ENCODE data around the gene RAMP1.

Gene RAMP1

GRCh38 chr2:237896507-237896892 lies 37.1 kb downstream of the RAMP1 start:
- no peak for DNase-seq

DNA sequence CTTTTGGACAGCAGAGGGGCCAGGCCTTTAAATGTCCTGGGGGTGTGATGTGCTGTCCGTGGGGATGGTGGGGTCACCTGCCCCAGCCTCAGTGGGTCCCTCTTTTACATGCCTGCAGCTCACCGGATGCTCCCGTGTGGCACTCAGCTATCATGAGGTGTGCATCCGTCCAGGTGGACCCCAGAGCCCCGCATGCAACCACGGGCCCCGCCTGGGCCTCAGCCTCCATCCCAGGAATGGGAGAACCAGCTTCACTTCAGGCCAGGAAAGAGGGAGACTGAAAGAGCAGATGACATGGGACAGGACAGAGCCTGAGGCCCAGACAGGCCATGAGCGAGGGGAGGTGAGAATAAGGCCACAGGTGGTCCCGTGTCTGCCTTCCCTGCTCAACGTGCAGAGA lies 37.5 kb downstream of the RAMP1 start:
- DNase-seq: no peak

DNA sequence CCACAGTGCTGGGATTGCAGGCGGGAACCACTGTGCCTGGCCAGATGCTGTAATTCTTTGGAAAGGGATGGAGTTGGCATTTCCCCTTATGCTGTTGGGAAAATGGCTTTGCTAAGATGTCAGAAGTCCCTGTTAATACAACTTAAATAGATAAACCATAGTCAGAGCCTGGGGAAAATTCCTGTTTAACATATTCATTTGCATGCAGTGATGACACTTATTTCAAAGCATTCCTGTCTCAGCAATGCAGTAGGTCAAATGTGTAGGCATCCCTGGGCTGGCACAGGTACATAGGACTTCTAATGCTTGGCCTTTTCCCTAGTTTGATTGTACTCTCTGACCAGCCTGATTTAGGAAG lies 38.6 kb downstream of the RAMP1 start:
- no peak for DNase-seq

DNA sequence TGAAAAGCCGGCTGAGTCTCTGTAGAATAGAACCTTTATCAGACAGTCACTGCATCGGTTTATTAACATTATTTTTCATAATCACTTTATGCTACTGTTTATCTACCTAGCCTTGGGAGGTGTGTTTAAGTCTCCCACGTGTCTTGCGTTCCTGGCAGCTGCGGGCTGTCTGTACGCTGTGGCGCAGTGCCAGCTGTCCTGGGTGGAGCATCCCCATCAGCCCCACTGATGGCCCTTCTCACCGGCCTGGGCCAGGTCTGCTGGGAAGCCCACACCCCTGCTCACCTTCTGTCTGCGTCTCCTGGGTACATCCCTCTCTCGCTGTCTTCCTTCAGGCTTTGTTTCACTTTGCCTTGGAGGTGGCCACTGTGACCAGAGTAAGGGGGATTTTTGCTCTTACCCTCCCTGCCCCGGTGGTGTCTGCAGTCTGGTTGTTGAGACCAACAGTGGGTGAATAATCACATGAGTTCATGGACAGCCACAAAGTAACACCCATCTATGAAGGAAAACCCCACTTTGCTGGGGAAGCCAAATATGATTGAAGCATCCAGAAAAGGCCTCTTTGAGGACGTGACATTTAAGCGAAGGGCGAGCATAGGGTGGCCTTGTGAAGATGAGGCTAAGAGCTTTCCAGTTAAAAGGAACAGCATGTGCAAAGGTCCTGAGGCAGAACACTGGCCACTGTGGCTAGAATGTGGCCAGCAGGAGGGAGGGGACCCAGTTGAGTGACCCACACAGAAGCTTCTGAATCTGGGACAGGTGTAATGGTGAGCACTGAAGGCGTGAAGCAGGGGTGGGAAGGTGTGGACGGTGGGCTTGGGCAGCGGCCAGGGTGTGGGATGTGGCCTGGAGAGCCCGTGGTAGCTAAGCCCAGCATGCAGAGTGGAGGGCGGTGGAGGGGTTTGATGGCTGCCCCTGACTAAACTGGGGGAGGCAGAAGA lies 41.7 kb downstream of the RAMP1 start:
- no peak for DNase-seq

DNA sequence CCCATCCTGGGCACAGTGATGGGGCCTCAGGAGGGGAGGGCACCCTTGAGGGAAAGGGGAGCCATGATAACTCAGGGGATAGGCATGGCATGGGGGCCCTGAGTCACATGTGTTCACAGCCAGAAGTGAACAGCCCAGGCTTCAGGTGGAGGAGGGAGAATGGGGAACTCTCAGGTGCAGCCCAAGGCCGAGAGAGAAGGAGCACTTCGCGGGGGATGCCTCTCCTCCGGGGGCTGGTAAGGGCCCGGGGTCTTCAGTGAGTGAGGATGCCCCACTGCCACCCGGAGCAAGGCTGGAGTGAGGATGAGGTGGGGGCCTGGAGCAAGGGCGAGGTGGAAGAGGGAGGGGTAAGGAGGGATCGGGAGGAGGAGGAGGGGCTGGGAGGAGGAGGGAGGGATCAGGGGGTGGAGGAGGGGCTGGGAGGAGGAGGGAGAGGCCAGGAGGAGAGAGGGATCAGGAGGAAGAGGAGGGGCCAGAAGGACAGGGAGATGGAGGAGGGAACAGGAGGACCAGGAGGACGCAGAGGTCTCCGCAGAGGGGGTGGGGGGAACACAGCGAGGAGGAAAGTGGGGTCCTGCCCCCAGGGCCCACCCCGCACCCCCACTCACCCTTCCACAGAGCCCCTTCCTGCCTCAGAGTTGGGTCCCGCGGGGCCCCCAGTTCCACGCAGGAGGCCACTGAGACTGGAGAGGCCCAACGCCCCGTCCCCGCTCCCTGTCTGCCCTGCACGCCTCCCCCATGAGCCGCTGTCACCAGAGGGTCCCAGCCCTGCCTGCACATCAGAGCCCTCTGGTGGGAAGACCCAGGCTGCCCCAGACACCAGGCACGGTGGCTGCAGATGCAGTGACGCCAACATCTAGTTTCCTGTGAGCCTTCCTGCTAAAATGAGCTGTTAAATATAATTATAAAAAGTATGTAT lies 42.8 kb downstream of the RAMP1 start:
- no peak for DNase-seq

- no peak for DNase-seq
Measured at GRCh38 chr2:237904831-237905599, 45.6 kb downstream of the RAMP1 start.

DNA sequence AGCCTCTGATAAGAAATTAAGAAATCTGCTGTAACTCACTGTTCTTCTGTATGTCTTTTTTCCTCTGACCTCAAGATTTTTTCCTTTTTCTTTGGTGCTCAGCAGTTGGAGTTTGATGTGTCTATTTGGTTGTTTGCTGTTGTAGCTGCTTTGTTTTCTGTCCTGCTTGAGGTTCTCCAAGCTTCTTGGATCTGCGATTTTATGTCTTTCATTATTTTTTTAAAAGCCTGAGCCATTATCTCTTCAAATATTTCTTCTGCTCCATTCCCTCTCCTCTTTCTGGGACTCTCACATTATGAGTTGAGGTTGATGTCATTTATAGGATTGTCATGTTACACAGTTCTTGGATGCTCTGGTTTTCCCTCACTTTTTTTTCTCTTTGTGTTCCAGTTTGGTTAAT lies 47.7 kb downstream of the RAMP1 start:
- no peak for DNase-seq

DNA sequence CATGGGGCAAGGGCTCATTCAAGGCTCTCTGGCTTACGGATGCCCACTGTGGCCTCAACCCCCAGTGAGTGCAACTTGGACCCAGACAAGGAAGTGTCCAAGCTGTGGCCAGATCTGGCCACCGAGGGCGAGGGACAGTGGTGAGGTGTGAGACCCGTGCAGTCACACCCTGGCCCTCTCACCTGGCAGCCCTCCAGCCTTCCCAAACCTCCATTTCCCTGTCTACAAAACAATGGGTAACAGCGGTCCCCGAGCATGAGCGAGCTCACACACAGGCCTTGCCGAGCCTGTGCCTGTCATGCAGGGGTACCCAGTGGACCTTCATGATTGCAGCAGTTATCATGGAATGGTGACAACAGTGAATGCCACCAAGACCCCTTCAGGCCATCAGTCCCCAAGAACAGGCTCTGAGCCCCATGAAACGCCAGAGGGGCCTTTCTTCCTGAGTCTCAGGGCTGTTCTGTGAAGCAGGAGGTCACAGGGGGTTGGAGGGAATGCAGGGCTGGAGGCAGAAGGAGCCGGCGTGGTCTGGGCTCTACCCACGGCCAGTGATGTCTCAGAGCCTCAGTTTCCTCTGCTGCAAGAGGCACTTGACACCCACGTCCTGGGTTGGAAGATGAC lies 49.8 kb downstream of the RAMP1 start:
- no peak for DNase-seq

DNA sequence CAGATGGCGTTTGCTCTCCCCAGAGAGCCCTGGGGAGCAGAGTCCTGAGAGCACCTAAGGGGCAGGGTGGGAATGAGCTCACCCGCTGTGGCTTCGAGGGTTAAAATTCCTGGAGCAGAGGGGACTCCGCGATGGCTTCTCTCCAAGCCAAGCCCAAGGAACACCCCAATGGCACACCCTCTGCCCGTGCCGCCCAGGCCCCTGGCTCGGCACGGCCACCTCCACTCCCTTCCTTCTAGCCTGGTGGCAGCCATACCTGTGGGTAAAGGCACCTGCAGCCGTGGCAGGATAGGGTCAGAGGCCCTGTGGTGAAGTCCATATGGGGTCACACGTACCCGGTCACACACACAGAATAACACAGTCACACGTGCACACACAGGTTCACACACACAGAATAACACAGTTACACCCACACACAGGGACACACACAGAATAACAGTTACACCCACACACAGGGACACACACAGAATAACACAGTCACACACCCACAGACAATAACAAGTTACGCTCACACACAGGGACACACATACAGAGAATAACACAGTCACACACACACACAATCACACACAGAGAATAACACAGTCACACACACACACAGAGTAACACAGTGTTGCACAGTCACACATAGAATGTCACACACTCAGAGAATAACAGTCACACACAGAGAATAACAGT lies 50.5 kb downstream of the RAMP1 start:
- DNase-seq: no peak

DNA sequence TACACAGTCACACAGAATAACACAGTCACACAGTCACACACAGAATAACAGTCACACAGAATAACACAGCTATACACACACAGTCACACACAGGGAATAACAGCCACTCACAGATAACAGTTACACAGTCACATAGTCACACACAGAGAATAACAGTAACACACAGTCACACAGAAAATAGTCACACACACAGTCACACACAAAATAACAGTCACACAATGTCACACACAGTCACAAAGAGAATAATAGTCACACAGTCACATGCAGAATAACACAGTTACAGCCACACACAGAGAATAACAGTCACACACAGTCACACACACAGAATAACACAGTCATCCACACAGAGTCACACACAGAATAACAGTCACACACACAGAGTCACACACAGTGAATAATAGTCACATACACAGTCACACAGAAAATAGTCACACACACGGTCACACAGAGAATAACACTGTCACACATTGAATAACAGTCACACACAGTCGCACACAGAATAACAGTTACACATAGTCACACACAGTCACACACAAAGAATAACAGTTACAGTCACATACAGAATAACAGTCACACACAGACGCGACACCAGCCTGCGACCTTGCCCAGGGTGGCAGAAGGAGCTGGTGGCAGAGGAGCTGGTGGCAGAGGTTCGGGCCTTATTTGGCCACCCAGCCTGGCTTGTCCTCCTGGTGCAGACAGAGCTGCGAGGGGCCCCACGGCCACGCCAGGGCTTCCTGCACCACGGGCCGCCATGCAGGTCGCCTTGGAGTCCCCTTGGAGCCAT lies 51.3 kb downstream of the RAMP1 start:
- DNase-seq: no peak

GRCh38 chr2:237911363-237912017 lies 52.1 kb downstream of the RAMP1 start:
- no peak for DNase-seq

- DNase-seq: no peak
Measured at GRCh38 chr2:237912271-237913192, 53.1 kb downstream of the RAMP1 start.

- DNase-seq: no peak
Measured at GRCh38 chr2:237913193-237913917, 53.9 kb downstream of the RAMP1 start.

- no peak for DNase-seq
Measured at GRCh38 chr2:237915576-237915975, 56.2 kb downstream of the RAMP1 start.

- no peak for DNase-seq
Measured at GRCh38 chr2:237916296-237916695, 56.9 kb downstream of the RAMP1 start.

GRCh38 chr2:237917696-237918374 lies 58.4 kb downstream of the RAMP1 start:
- no peak for DNase-seq

DNA sequence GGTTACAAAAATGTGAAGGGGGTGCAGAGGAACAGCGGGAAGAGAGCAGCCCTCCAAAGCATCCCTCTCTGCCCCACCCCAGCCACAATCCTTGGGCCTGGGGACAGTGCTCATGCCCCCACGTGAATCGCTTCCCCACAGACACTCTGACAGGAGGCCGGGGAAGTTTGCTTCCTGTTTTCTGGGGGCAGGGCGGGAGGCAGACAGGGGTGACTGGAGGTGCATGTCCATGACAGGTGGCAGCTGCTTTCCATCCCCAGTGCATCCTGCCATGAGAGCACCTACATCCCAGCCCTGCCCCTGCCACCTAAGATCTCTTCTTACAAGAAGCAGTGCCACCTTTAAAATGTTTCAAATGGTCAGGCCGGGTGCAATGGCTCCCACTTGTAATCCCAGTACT lies 60.2 kb downstream of the RAMP1 start:
- no peak for DNase-seq

DNA sequence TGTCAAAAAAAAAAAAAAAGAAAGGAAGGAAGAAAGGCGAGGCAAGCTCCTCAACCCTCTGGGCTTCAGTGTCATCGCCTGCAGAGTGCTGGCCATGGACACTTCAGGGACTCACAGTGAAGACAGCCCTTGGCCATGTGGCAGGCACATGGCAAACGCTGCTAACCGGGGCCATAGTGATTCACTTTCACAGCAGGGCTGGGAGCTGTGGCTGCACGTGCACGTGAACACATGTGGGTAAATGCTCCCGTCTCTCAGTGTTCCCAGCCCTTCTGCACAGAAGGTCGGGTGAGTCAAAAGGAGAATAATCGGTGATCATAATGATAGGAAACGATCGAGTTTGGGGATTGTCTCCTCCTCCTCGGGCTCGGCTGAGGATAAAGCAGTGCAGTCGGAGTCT lies 61.2 kb downstream of the RAMP1 start:
- DNase-seq: no peak

Measured in eye (tissue), 1 donor.